Measurements from ENCODE around the gene GLRA3. TPM values are rescaled to one million over a fixed set of nuclear protein-coding genes. Genes with fewer than 3 reads are reported as not detected.

GLRA3 gene
- total and polyA plus RNA-seq, 2 of the 8 experiments (the other 6 are each of a cell fraction or from before 2014, with no cell fraction given), result 0.02 TPM; not detected in 1

- Histone ChIP-seq H3K23ac (ENCODE audit: insufficient read length) (no peak overlapping the region), H3K4ac (replicated peaks; ENCODE audit: insufficient read length, low read depth, low read length) (no peak overlapping the region), H2BK20ac (ENCODE audit: low read length) (no peak overlapping the region), H3K23me2 (ENCODE audit: low read depth, low read length) (no peaks in the 10 kb centered on the region), H3K4me3 (ENCODE audit: extremely low read depth in 1 of 4, insufficient read depth in 2 of 4, low read depth in 3 of 4, low read length in 4 of 4) (no peak overlapping the region), H3K4me2 (ENCODE audit: insufficient read depth in 1 of 2, low read depth in 2 of 2, low read length in 2 of 2) (no peak overlapping the region), H2BK15ac (ENCODE audit: low read length) (no peak overlapping the region), H2AK5ac (ENCODE audit: low read depth, low read length) (no peak overlapping the region), H3K18ac (ENCODE audit: extremely low read depth, low read length) (no peak overlapping the region), H2BK5ac (ENCODE audit: low read depth, low read length) (no peak overlapping the region), H3K56ac (replicated peaks; ENCODE audit: insufficient read length, low read depth, low read length) (no peak overlapping the region), H3K9ac (replicated peaks in 1 of 4; ENCODE audit: extremely low read depth in 1 of 4, low read depth in 3 of 4, low read length in 3 of 4) (no peak overlapping the region), H3K79me1 (ENCODE audit: low read depth, low read length) (no peaks in the 10 kb centered on the region), H2AFZ (ENCODE audit: low read length) (no peak overlapping the region), H3K79me2 (ENCODE audit: control insufficient read depth in 1 of 2, insufficient read depth in 2 of 2, low read length in 2 of 2) (no peaks in the 10 kb centered on the region), H3K9me3 (ENCODE audit: insufficient read depth in 2 of 2, low read depth in 1 of 2, low read length in 1 of 2) (no peaks in the 10 kb centered on the region), H4K91ac (replicated peaks; ENCODE audit: insufficient read length, low read length) (no peak overlapping the region), H2BK120ac (replicated peaks; ENCODE audit: low read depth, low read length) (no peak overlapping the region), H3K27ac (ENCODE audit: low read depth, low read length) (no peak overlapping the region), H3K4me1 (replicated peaks in 1 of 4; ENCODE audit: control insufficient read depth in 3 of 4, insufficient read depth in 4 of 4, low read length in 3 of 4) (no peaks in the 10 kb centered on the region), H2BK12ac (ENCODE audit: low read depth, low read length) (no peak overlapping the region), H3K36me3 (ENCODE audit: control insufficient read depth in 2 of 4, insufficient read depth in 4 of 4, low read length in 3 of 4) (no peaks in the 10 kb centered on the region), H3K14ac (ENCODE audit: insufficient read length) (no peak overlapping the region), H3K27me3 (replicated peaks in 1 of 4; ENCODE audit: control insufficient read depth in 3 of 4, extremely low read depth in 1 of 4, insufficient read depth in 3 of 4, low read length in 3 of 4) (no peaks in the 10 kb centered on the region), H4K8ac (ENCODE audit: extremely low read depth, insufficient read depth, low read length) (no peak overlapping the region), H4K5ac (ENCODE audit: insufficient read length, low read depth, low read length) (no peak overlapping the region), H4K20me1 (replicated peaks in 1 of 2; ENCODE audit: control insufficient read depth in 1 of 2, insufficient read depth in 2 of 2, low read length in 2 of 2) (no peaks in the 10 kb centered on the region)
- ChIA-PET POLR2A (ENCODE audit: partially characterized antibody) (no interaction called here), CTCF (ENCODE audit: partially characterized antibody) (interaction anchor here (1.6 kb wide), 1 partner anchor 13 kb away, joined by 4 read pairs; no protein-coding TSS in a partner anchor)
- FAIRE-seq (no peak), DNase-seq (ENCODE audit: low read depth in 1 of 2, low spot score in 2 of 2) (no peak)
- TF ChIP-seq BRCA1 (IDR thresholded peaks at IDR 0.05; ENCODE audit: low read depth, low read length), result no peak
- WGBS, 2 experiments (ENCODE audit: extremely low coverage in 1 of 2, insufficient coverage in 1 of 2, insufficient read length in 1 of 2, insufficient replicate concordance in 2 of 2, low coverage in 1 of 2, low lambda C conversion rate in 2 of 2, missing lambda C conversion rate in 1 of 2), result 89% methylated on average over 2 of the region's 2 CpGs; no CpG with 5 or more reads in 1 of the 2 experiments
These were observed 165.8 kb downstream of the GLRA3 start for GRCh38 chr4:174663216-174663615.

Data from H1 (cell line).